Cardiac ventricle fibroblast (primary cell): ENCODE results near the gene LYZL1. TPM values are rescaled to one million over a fixed set of nuclear protein-coding genes. Genes with fewer than 3 reads are reported as not detected.

Source experiments
- total RNA-seq: library from RNA; depleted of rRNA; stranded (reverse); fragments of >200 nt; gene quantifications from 2 replicates; pipeline ENCODE4 v1.2.3, GENCODE V29; 2015

LYZL1 gene
- not detected in 2 replicates for total RNA-seq

DNA sequence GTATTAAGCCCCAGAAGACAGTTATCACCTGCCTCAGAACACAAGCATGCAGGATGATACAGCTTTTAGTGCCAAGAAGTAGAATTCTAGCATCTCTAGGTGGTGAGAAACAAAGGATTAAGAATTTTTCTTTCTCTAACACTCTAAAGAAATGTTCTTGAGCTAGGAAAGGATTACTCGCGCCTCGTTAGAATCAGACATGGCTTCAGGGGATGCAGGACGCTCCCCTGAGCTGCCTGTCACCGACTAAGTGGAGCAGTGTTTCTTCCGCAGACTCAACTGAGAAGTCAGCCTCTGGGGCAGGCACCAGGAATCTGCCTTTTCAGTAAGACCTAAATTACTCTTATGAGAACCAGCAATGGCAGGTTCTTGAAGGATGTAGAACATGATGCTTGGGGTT is at the start of gene LYZL1:
Gene LYZL1 (plus strand): TSS at position 165 of the 400 bp plus-strand sequence. CDS start 2,798 bp downstream, outside the sequence.

